Right cardiac atrium (tissue), 5 donors: Measurements from ENCODE around the gene LSM7. TPM values are rescaled to one million over a fixed set of nuclear protein-coding genes. Genes with fewer than 3 reads are reported as not detected.

Source experiments
- polyA plus RNA-seq: library from polyadenylated mRNA; stranded (reverse); fragments of 200-250 nt; gene quantifications from one replicate; pipeline ENCODE4 v1.2.3, GENCODE V29; 2013
- total RNA-seq, 4 donors: library from RNA; stranded (reverse); fragmentation: NEBNext Ultra II Directional; extraction: Animal tissue kit (Norgen Biotek cat#: 25700); gene quantifications; one replicate each; pipeline ENCODE4 v1.2.1, GENCODE V29; 2021
- donor health status: healthy with polysubstance abuse.
- donor health status: DM: no; HTN: yes; CAD: no.
- donor health status: DM: no; HTN: no; CAD: no.
- donor health status: DM: no; HTN: yes; CAD: no; lungs with severe emphysema.
- donor health status: DM: yes; HTN: yes; CAD: no.

LSM7 gene
- total and polyA plus RNA-seq, 5 donors, result 33.0 to 123 (median 45.9) TPM

Other genes with a start within 250 kb of the LSM7 start
- gene MOB3A, start 232.3 kb downstream of the LSM7 start, total RNA-seq, result 10 to 100 TPM; 20.9 to 27.0 (median 21.8) TPM
- 9.5 TPM for gene MOB3A, start 232.3 kb downstream of the LSM7 start, polyA plus RNA-seq
- gene IZUMO4, start 231.7 kb downstream of the LSM7 start, total RNA-seq, result 1 to 10 TPM; 1.1 to 3.3 (median 2.3) TPM
- 2.7 TPM for gene IZUMO4, start 231.7 kb downstream of the LSM7 start, polyA plus RNA-seq
- gene AP3D1, start 177.0 kb downstream of the LSM7 start, total RNA-seq, result 100 to 1,000 TPM in 2 of 4 donors, 10 to 100 TPM in 2; 82.7 to 145 (median 92.9) TPM
- 87.3 TPM for gene AP3D1, start 177.0 kb downstream of the LSM7 start, polyA plus RNA-seq
- 10 to 100 TPM; 12.3 to 17.1 (median 13.4) TPM for gene DOT1L, start 164.7 kb downstream of the LSM7 start, total RNA-seq
- 6.0 TPM for gene DOT1L, start 164.7 kb downstream of the LSM7 start, polyA plus RNA-seq
- 10 to 100 TPM; 39.9 to 51.8 (median 45.8) TPM for gene PLEKHJ1, start 92.3 kb downstream of the LSM7 start, total RNA-seq
- gene PLEKHJ1, start 92.3 kb downstream of the LSM7 start, polyA plus RNA-seq, result 65.2 TPM
- 10 to 100 TPM; 30.0 to 34.9 (median 33.1) TPM for gene SF3A2, start 91.8 kb downstream of the LSM7 start, total RNA-seq
- 26.4 TPM for gene SF3A2, start 91.8 kb downstream of the LSM7 start, polyA plus RNA-seq
- 1 to 10 TPM in 2 of 4 donors, under 1 TPM in 2; 0.31 to 1.6 (median 1.1) TPM for gene AMH, start 79.3 kb downstream of the LSM7 start, total RNA-seq
- 0.36 TPM for gene AMH, start 79.3 kb downstream of the LSM7 start, polyA plus RNA-seq
- gene JSRP1, start 72.2 kb downstream of the LSM7 start, total RNA-seq, result not detected
- 0.75 TPM for gene JSRP1, start 72.2 kb downstream of the LSM7 start, polyA plus RNA-seq
- gene PEAK3, start 46.4 kb downstream of the LSM7 start, total RNA-seq, result 1 to 10 TPM; 1.0 to 3.1 (median 1.7) TPM
- gene PEAK3, start 46.4 kb downstream of the LSM7 start, polyA plus RNA-seq, result 0.84 TPM
- not detected for gene LINGO3, start 20.4 kb downstream of the LSM7 start, total RNA-seq
- not detected for gene LINGO3, start 20.4 kb downstream of the LSM7 start, polyA plus RNA-seq
- gene SPPL2B, start 98 bp upstream of the LSM7 start, total RNA-seq, result 10 to 100 TPM; 27.1 to 40.2 (median 31.8) TPM
- 28.1 TPM for gene SPPL2B, start 98 bp upstream of the LSM7 start, polyA plus RNA-seq
- under 1 TPM in 2 of 4 donors, not detected in 2; 0.09 to 0.12 TPM for gene TMPRSS9, start 31.7 kb upstream of the LSM7 start, total RNA-seq
- gene TMPRSS9, start 31.7 kb upstream of the LSM7 start, polyA plus RNA-seq, result not detected
- 10 to 100 TPM; 73.9 to 91.2 (median 81.2) TPM for gene TIMM13, start 99.0 kb upstream of the LSM7 start, total RNA-seq
- 69.6 TPM for gene TIMM13, start 99.0 kb upstream of the LSM7 start, polyA plus RNA-seq
- 10 to 100 TPM in 3 of 4 donors, 1 to 10 TPM in 1; 9.6 to 21.6 (median 14.9) TPM for gene LMNB2, start 128.4 kb upstream of the LSM7 start, total RNA-seq
- 12.1 TPM for gene LMNB2, start 128.4 kb upstream of the LSM7 start, polyA plus RNA-seq
- 100 to 1,000 TPM in 2 of 4 donors, 10 to 100 TPM in 2; 52.4 to 205 (median 78.9) TPM for gene GADD45B, start 147.5 kb upstream of the LSM7 start, total RNA-seq
- 195 TPM for gene GADD45B, start 147.5 kb upstream of the LSM7 start, polyA plus RNA-seq